Measurements from ENCODE around the gene CACNA1D. TPM values are rescaled to one million over a fixed set of nuclear protein-coding genes. Genes with fewer than 3 reads are reported as not detected.

The CACNA1D gene
- total RNA-seq, 4 donors from 2014 or later, result 5.7 to 38.2 (median 20.0) TPM

Small RNA genes lying within 50 kb of the gene (small RNA-seq; reads per million reads assigned to genes)
- gene AC012467.1, result not detected
- 29.3 reads per million, percentile 93 among the genes with 10 or more reads in this experiment for gene RF00154

Other genes starting within 250 kb of the CACNA1D start
- gene TKT, start 238.6 kb upstream of the CACNA1D start, total RNA-seq, result 100 to 1,000 TPM; 156 to 224 (median 208) TPM
- gene DCP1A, start 147.1 kb upstream of the CACNA1D start, total RNA-seq, result 10 to 100 TPM; 20.3 to 23.4 (median 22.5) TPM